Activated CD4-positive, alpha-beta memory T cell treated with anti-CD3 and anti-CD28 coated beads for 36 hours (primary cell): ENCODE results near the gene ACY1. TPM values are rescaled to one million over a fixed set of nuclear protein-coding genes. Genes with fewer than 3 reads are reported as not detected.
A peak's percentile ranks its signal among the peaks of the same experiment; 100 is the strongest.

Experiments used
- CTCF ChIA-PET: fragments of 350-600 bp; sonication (Branson Sonifier 250); formaldehyde crosslinking; loops from one replicate; lab custom pipeline; 2021; ENCODE audit warnings: antibody characterized with exemption, inconsistent platforms; lab: Charles Lee
- POLR2A ChIA-PET: fragments of 350-600 bp; sonication (Branson Sonifier 250); formaldehyde crosslinking; loops from one replicate; lab custom pipeline; 2021; ENCODE audit warnings: antibody characterized with exemption; lab: Charles Lee
- DNase-seq: peaks from one replicate; pipeline ENCODE4 v3.0.0-alpha.2; 2020
- H3K27ac Mint-ChIP-seq: one replicate; pipeline ENCODE4 v1.8.0; 2021; ENCODE audit warnings: mixed read lengths
- H3K27me3 Mint-ChIP-seq: one replicate; pipeline ENCODE4 v1.8.0; 2021; ENCODE audit warnings: mixed read lengths
- H3K36me3 Mint-ChIP-seq: one replicate; pipeline ENCODE4 v1.8.0; 2021; ENCODE audit warnings: mixed read lengths
- H3K4me1 Mint-ChIP-seq: one replicate; pipeline ENCODE4 v1.8.0; 2021; ENCODE audit warnings: low read depth, mixed read lengths
- H3K4me3 Mint-ChIP-seq: one replicate; pipeline ENCODE4 v1.8.0; 2021; ENCODE audit warnings: mild to moderate bottlenecking, mixed read lengths
- H3K9me3 Mint-ChIP-seq: one replicate; pipeline ENCODE4 v1.8.0; 2021; ENCODE audit warnings: mixed read lengths
- intact Hi-C: fragments of 100-400 bp; cut with micrococcal nuclease; formaldehyde crosslinking; loops from one replicate; pipeline ENCODE4 v1.15.1; 2023
- total RNA-seq, 2 experiments: library from RNA; stranded (reverse); gene quantifications; one replicate each; pipeline ENCODE4 v1.2.3, GENCODE V29; 2021

Gene ACY1
- total RNA-seq, 2 experiments from 2014 or later = 53.1 to 59.2 TPM

GRCh38 chr3:51967384-51968169, 15.8 kb upstream of the ACY1 start, which contains the start of gene PCBP4:
PCBP4 (minus strand) TSS chr3:51967454; CDS start chr3:51961240, 6,214 bp downstream.
- Mint-ChIP-seq H3K9me3 (no peaks in the 10 kb centered on the region), H3K4me3 (peak within 1 kb of the TSS; percentile 81), H3K27ac (peak within 1 kb of the TSS; percentile 45), H3K27me3 (no peaks in the 10 kb centered on the region), H3K4me1 (peaks cover 23% of the 10 kb centered on the region), H3K36me3 (no peaks in the 10 kb centered on the region)
- ChIA-PET POLR2A (interaction anchor here (0.7 to 2.2 kb wide), 3 partner anchors 15 to 156 kb away, joined by 3 to 8 read pairs (median 3); partner anchors contain the start of gene ACY1), CTCF (interaction anchor here (1.2 to 3.9 kb wide), 2 partner anchors 16 to 26 kb away, joined by 4 to 21 read pairs; partner anchors contain the start of genes ACY1, PARP3 and RRP9)
- intact Hi-C loops = no loop called here
- peak; percentile 45 for DNase-seq

- Mint-ChIP-seq H3K9me3 (no peaks in the 10 kb centered on the region), H3K27me3 (no peaks in the 10 kb centered on the region), H3K36me3 (no peaks in the 10 kb centered on the region), H3K4me1 (peaks cover 23% of the 10 kb centered on the region), H3K4me3 (peak overlapping the region; percentile 81), H3K27ac (peak overlapping the region; percentile 45)
- intact Hi-C loops = no loop called here
- no peak for DNase-seq
- ChIA-PET CTCF (interaction anchor here (1.2 to 3.9 kb wide), 3 partner anchors 15 to 26 kb away, joined by 4 to 21 read pairs (median 11); partner anchors contain the start of genes ACY1, PARP3 and RRP9), POLR2A (interaction anchor here (1.5 to 2.2 kb wide), 2 partner anchors 15 to 26 kb away, joined by 3 to 8 read pairs; partner anchors contain the start of gene ACY1)
Observed at GRCh38 chr3:51968170-51968775, 15.1 kb upstream of the ACY1 start.

- ChIA-PET POLR2A (interaction anchor here (0.9 to 1.9 kb wide), 3 partner anchors 13 to 27 kb away, joined by 3 to 12 read pairs (median 3); partner anchors contain the start of genes PARP3 and RRP9), CTCF (interaction anchor here (0.9 to 2.1 kb wide), 3 partner anchors 13 to 85 kb away, joined by 3 to 11 read pairs (median 3); partner anchors contain the start of genes PARP3 and RRP9)
- Mint-ChIP-seq H3K4me3 (no peak overlapping the region), H3K27ac (no peak overlapping the region), H3K27me3 (no peaks in the 10 kb centered on the region), H3K4me1 (peaks cover 27% of the 10 kb centered on the region), H3K9me3 (no peaks in the 10 kb centered on the region), H3K36me3 (peaks cover 2% of the 10 kb centered on the region)
- DNase-seq = no peak
- intact Hi-C loops = no loop called here
Observed at GRCh38 chr3:51968883-51969678, 14.3 kb upstream of the ACY1 start.

- ChIA-PET POLR2A (interaction anchor here (0.9 to 1.9 kb wide), 3 partner anchors 12 to 28 kb away, joined by 3 to 12 read pairs (median 3); partner anchors contain the start of genes PARP3, RPL29 and RRP9), CTCF (interaction anchor here (0.9 to 2.1 kb wide), 3 partner anchors 12 to 84 kb away, joined by 3 to 11 read pairs (median 3); partner anchors contain the start of genes PARP3 and RRP9)
- no peak for DNase-seq
- Mint-ChIP-seq H3K4me3 (no peak overlapping the region), H3K36me3 (peaks cover 2% of the 10 kb centered on the region), H3K27me3 (no peaks in the 10 kb centered on the region), H3K4me1 (peaks cover 30% of the 10 kb centered on the region), H3K9me3 (no peaks in the 10 kb centered on the region), H3K27ac (no peak overlapping the region)
- intact Hi-C loops = loop anchor here (10.0 kb wide), 2 partner anchors 295 to 465 kb away; partner anchors contain the start of genes DCAF1 and TEX264
Observed at GRCh38 chr3:51969841-51970240, 13.5 kb upstream of the ACY1 start.

- H3K4me3 Mint-ChIP-seq = no peak overlapping the region
- POLR2A ChIA-PET = interaction anchor here (1.5 to 1.9 kb wide), 2 partner anchors 11 to 25 kb away, joined by 3 to 12 read pairs; partner anchors contain the start of gene RPL29
- no peaks in the 10 kb centered on the region for H3K9me3 Mint-ChIP-seq
- H3K27ac Mint-ChIP-seq = no peak overlapping the region
- H3K36me3 Mint-ChIP-seq = peaks cover 2% of the 10 kb centered on the region
- CTCF ChIA-PET = interaction anchor here (0.8 to 2.1 kb wide), 2 partner anchors 12 to 29 kb away, joined by 4 to 11 read pairs; partner anchors contain the start of genes PARP3 and RRP9
- DNase-seq = no peak
- no peaks in the 10 kb centered on the region for H3K27me3 Mint-ChIP-seq
- intact Hi-C loops = loop anchor here (10.0 kb wide), 2 partner anchors 296 to 466 kb away; partner anchors contain the start of genes DCAF1 and TEX264
- H3K4me1 Mint-ChIP-seq = peaks cover 34% of the 10 kb centered on the region
Observed at GRCh38 chr3:51970606-51971300, 12.6 kb upstream of the ACY1 start.

- no peak overlapping the region for H3K27ac Mint-ChIP-seq
- peaks cover 33% of the 10 kb centered on the region for H3K4me1 Mint-ChIP-seq
- no peaks in the 10 kb centered on the region for H3K9me3 Mint-ChIP-seq
- intact Hi-C loops = loop anchor here (10.0 kb wide), 2 partner anchors 297 to 467 kb away; partner anchors contain the start of genes DCAF1 and TEX264
- no peak overlapping the region for H3K4me3 Mint-ChIP-seq
- peaks cover 2% of the 10 kb centered on the region for H3K36me3 Mint-ChIP-seq
- CTCF ChIA-PET = interaction anchor here (4.0 kb wide), 1 partner anchor 29 kb away, joined by 64 read pairs; the partner anchor contains the start of genes PARP3 and RRP9
- DNase-seq = no peak
- H3K27me3 Mint-ChIP-seq = no peaks in the 10 kb centered on the region
- POLR2A ChIA-PET = interaction anchor here (1.5 kb wide), 1 partner anchor 24 kb away, joined by 3 read pairs; the partner anchor contains the start of gene RPL29
Observed at GRCh38 chr3:51971350-51971749, 12.0 kb upstream of the ACY1 start.

- Mint-ChIP-seq H3K9me3 (no peaks in the 10 kb centered on the region), H3K4me3 (peak overlapping the region; percentile 99), H3K27me3 (no peaks in the 10 kb centered on the region), H3K27ac (peak overlapping the region; percentile 97), H3K4me1 (peaks cover 36% of the 10 kb centered on the region), H3K36me3 (peaks cover 2% of the 10 kb centered on the region)
- peak; percentile 44 for DNase-seq
- POLR2A ChIA-PET = interaction anchor here (0.9 to 2.5 kb wide), 9 partner anchors 9 to 313 kb away, joined by 3 to 30 read pairs (median 4); partner anchors contain the start of genes ACY1, GLYCTK, PARP3 and RPL29
- CTCF ChIA-PET = interaction anchor here (0.7 to 4.0 kb wide), 20 partner anchors 9 to 473 kb away, joined by 3 to 64 read pairs (median 6); partner anchors contain the start of genes ACY1, DUSP7, GPR62 and PARP3
- intact Hi-C loops = loop anchor here (1.0 to 10.0 kb wide), 4 partner anchors 20 to 470 kb away; partner anchors contain the start of genes DCAF1, PARP3, RPL29 and TEX264
Observed at GRCh38 chr3:51974277-51974962, 8.9 kb upstream of the ACY1 start.

- DNase-seq = peak; percentile 79
- Mint-ChIP-seq H3K36me3 (peaks cover 2% of the 10 kb centered on the region), H3K4me3 (peak within 1 kb of the TSS; percentile 99), H3K27ac (peak within 1 kb of the TSS; percentile 97), H3K9me3 (no peaks in the 10 kb centered on the region), H3K4me1 (peaks cover 36% of the 10 kb centered on the region), H3K27me3 (no peaks in the 10 kb centered on the region)
- intact Hi-C loops = loop anchor here (1.0 to 10.0 kb wide), 5 partner anchors 8 to 470 kb away; partner anchors contain the start of genes ACY1, DCAF1, PARP3 and RPL29
- POLR2A ChIA-PET = interaction anchor here (1.0 to 2.5 kb wide), 4 partner anchors 8 to 304 kb away, joined by 3 to 30 read pairs (median 12); partner anchors contain the start of genes ACY1, PARP3, RRP9 and WDR82
- CTCF ChIA-PET = interaction anchor here (0.6 to 4.0 kb wide), 9 partner anchors 8 to 147 kb away, joined by 3 to 64 read pairs (median 12); partner anchors contain the start of genes ACY1, DUSP7, PARP3 and RRP9
Observed at GRCh38 chr3:51974963-51975851, 8.1 kb upstream of the ACY1 start, which contains the start of gene ABHD14A. ABHD14A (plus strand) TSS chr3:51975064; CDS start chr3:51975136, 72 bp downstream.
